ENCODE data around the gene PYGO1. TPM values are rescaled to one million over a fixed set of nuclear protein-coding genes. Genes with fewer than 3 reads are reported as not detected.

PYGO1 gene
- total and polyA plus RNA-seq, 2 donors from 2014 or later, result 0.49 to 3.7 TPM

DNA sequence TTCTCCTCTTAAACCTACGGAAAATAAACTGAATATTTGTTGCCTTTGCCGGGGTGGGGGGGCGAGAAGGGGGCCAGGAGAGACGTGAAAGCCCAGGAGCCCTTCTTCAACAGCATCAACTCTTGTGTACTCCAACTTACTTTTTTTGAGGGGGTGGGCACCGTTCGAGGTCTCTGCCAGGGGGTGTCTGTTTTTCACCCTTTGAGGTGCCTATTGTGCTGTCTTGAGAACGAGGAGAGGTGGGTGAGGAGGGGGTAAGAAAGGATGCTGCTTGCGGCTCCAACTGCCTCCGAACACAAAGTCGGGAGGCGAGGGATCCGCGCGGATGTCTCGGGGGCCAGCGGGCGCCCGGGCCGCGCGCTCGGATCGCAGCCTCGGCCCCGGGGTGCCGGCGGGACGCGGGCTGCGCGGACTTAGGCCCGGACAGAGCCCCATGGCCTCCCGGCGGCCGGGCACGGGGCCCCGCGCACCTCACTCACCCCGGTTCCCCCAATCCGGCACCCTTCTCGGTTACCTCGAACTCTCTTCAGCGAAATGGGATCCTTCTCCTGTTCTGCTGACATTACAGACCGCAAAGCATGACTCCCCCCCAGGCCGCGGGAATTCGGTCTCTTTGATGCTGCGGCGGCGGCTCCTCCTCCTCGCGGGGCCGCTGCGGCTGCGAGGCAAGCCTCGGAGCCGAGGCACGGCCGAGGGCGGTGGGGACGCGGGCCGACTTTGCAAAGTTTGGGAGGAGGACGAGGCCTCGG is 650 bp downstream of the PYGO1 start:
- Histone ChIP-seq H3K27ac (ENCODE audit: low read depth in 2 of 2, low read length in 2 of 2) (no peak overlapping the region), H3K36me3 (ENCODE audit: control insufficient read depth in 2 of 3, insufficient read depth in 3 of 3, low read length in 3 of 3) (no peaks in the 10 kb centered on the region), H3K9ac (ENCODE audit: low read length in 3 of 3) (peak overlapping the region; percentile 18 to 51 (median 29)), H3K4me1 (ENCODE audit: control insufficient read depth in 2 of 3, insufficient read depth in 2 of 3, low read depth in 1 of 3, low read length in 3 of 3) (peaks cover 0 to 8% (median 0%) of the 10 kb centered on the region in 3 donors), H3K27me3 (ENCODE audit: control insufficient read depth, insufficient read depth, low read length) (no peaks in the 10 kb centered on the region), H3K9me3 (ENCODE audit: control insufficient read depth in 2 of 3, insufficient read depth in 1 of 3, low read length in 3 of 3) (peaks cover 0 to 3% (median 0%) of the 10 kb centered on the region in 3 donors), H3K4me3 (ENCODE audit: low read length in 3 of 3) (peak overlapping the region; percentile 55 to 62 (median 55))
- intact Hi-C loops (cut with DNase I), result no loop called here
- TF ChIP-seq, protein P1, sequence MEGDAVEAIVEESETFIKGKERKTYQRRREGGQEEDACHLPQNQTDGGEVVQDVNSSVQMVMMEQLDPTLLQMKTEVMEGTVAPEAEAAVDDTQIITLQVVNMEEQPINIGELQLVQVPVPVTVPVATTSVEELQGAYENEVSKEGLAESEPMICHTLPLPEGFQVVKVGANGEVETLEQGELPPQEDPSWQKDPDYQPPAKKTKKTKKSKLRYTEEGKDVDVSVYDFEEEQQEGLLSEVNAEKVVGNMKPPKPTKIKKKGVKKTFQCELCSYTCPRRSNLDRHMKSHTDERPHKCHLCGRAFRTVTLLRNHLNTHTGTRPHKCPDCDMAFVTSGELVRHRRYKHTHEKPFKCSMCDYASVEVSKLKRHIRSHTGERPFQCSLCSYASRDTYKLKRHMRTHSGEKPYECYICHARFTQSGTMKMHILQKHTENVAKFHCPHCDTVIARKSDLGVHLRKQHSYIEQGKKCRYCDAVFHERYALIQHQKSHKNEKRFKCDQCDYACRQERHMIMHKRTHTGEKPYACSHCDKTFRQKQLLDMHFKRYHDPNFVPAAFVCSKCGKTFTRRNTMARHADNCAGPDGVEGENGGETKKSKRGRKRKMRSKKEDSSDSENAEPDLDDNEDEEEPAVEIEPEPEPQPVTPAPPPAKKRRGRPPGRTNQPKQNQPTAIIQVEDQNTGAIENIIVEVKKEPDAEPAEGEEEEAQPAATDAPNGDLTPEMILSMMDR (IDR thresholded peaks at IDR 0.05; ENCODE audit: borderline replicate concordance, extremely low read depth, insufficient read depth), result no peak
- peak in 4 of 5 donors; percentile 72 to 81 (median 78) for DNase-seq
- FAIRE-seq, result no peak

DNA sequence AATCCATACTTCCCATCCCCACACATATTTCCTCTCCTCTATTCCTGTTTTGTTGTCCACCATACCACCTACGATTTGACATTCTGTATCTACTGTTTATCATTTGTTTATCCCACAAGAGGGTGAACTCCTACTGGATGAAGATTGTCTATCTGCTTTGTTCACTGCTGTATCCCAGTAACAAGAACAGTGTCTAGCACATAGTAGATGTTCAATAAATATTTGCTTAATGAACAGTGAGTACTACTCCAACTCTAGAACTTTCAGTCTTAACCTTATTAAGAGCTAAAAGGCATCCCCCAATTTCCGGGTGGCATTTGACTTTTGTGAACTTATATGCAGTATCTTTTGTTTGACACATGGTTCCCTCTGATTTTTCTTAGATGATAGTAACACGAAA is 1.3 kb downstream of the PYGO1 start:
- peak overlapping the region in 1 of 3 donors; percentile 55 for H3K4me3 ChIP-seq (ENCODE audit: low read length in 3 of 3)
- H3K27me3 ChIP-seq (ENCODE audit: control insufficient read depth, insufficient read depth, low read length), result no peaks in the 10 kb centered on the region
- peaks cover 0 to 8% (median 0%) of the 10 kb centered on the region in 3 donors for H3K4me1 ChIP-seq (ENCODE audit: control insufficient read depth in 2 of 3, insufficient read depth in 2 of 3, low read depth in 1 of 3, low read length in 3 of 3)
- TF ChIP-seq, protein P1 (IDR thresholded peaks at IDR 0.05; ENCODE audit: borderline replicate concordance, extremely low read depth, insufficient read depth), result no peak
- DNase-seq (peak in 2 of 5 donors; percentile 6 to 16), FAIRE-seq (no peak)
- H3K36me3 ChIP-seq (ENCODE audit: control insufficient read depth in 2 of 3, insufficient read depth in 3 of 3, low read length in 3 of 3), result no peaks in the 10 kb centered on the region
- H3K9ac ChIP-seq (ENCODE audit: low read length in 3 of 3), result no peak overlapping the region
- H3K9me3 ChIP-seq (ENCODE audit: control insufficient read depth in 2 of 3, insufficient read depth in 1 of 3, low read length in 3 of 3), result peaks cover 0 to 3% (median 0%) of the 10 kb centered on the region in 3 donors
- intact Hi-C loops (cut with DNase I), result no loop called here
- no peak overlapping the region for H3K27ac ChIP-seq (ENCODE audit: low read depth in 2 of 2, low read length in 2 of 2)

DNA sequence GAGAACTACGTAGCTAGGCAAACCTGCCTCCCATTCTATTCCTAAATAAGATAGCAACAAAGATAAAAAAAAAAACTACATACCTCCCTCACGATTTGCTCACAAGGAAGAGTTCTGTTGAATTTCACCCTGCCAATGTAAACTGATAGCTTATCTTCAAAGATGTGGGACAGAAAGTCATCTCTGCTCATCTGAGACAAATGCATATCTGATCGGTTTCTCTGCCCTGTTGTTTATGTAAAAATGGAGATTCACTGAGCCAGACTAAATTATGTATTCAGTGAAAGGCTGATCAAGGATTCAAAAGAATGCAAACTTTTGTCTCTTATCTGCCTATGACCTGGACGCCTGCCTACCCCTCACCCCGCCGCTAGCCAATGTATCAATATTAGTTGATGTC is 11.2 kb downstream of the PYGO1 start:
- no peak for DNase-seq
- TF ChIP-seq, protein P1 (IDR thresholded peaks at IDR 0.05; ENCODE audit: borderline replicate concordance, extremely low read depth, insufficient read depth), result no peak

More for the DNA sequence above, 11.2 kb downstream of the PYGO1 start:
- H3K9me3 ChIP-seq (ENCODE audit: control insufficient read depth in 2 of 3, insufficient read depth in 1 of 3, low read length in 3 of 3), result no peaks in the 10 kb centered on the region
- FAIRE-seq, result no peak
- H3K4me1 ChIP-seq (ENCODE audit: control insufficient read depth in 2 of 3, insufficient read depth in 2 of 3, low read depth in 1 of 3, low read length in 3 of 3), result no peaks in the 10 kb centered on the region
- no peak overlapping the region for H3K27ac ChIP-seq (ENCODE audit: low read depth in 2 of 2, low read length in 2 of 2)
- no peaks in the 10 kb centered on the region for H3K36me3 ChIP-seq (ENCODE audit: control insufficient read depth in 2 of 3, insufficient read depth in 3 of 3, low read length in 3 of 3)
- no peak overlapping the region for H3K4me3 ChIP-seq (ENCODE audit: low read length in 3 of 3)
- H3K9ac ChIP-seq (ENCODE audit: low read length in 3 of 3), result no peak overlapping the region
- H3K27me3 ChIP-seq (ENCODE audit: control insufficient read depth, insufficient read depth, low read length), result no peaks in the 10 kb centered on the region
- intact Hi-C loops (cut with DNase I), result no loop called here

All from kidney (tissue), 14 donors.